COLO668 (cell line): ENCODE data around the gene MADD.

ENCODE experiments used
- DNase-seq: peaks from one replicate; lab custom pipeline; 2025; ENCODE audit not compliant: unreplicated experiment; lab: John Stamatoyannopoulos, UW

The MADD gene

DNA sequence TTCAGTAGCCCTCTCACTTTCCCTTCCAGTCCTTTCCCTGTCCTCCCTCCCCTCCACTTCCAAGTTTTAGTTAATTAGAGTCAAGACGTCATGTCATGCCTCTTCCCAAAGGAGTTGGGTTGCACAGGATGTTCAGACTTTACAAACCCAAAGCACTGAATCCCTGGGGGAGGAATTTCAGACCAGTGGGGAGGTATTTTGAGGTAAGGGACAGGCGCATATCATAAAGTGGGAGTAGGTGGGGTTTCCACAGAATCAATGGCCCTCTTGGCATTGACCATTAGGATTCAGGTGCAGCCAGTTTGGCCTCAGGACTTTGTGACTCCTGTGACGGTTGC lies 20.6 kb upstream of the MADD start:
- DNase-seq = no peak

DNA sequence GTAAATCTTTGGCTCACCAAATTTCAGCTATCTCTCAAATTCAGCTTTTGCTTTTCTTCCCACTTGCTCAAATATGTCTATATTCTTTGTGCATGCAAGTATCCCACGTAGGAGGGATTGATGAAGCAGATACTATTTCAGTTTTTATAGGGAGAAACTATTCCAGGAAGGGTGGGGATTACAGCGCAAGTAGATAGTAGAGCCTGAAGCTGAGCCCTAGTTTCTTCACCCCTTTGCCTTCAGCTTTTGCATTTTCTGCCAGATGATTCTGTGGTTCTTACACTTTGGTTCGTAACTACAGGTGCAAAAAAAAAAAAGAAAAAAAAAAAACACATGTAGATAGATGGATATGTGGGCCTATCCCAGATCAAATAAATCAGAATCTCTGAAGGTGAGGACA lies 18.2 kb upstream of the MADD start:
- DNase-seq = no peak

DNA sequence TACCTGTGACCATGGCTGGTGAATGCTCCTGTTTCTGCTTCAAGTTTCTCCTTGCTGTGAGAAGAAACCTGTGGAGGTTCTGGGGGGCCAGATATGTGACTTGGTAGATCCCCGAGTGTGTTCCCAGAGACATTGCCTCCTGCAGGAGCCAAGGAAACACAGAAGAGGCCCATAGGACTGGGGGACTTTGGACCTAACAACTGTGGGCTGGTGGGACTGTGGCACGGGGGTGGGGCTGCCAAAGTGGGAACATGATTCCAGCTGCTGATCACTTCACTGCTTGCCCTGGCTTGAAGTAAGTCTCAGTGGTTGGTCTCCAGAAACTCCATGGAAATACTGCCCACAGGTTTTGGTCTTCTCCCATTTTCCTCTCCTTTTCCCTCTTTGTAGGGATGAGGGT lies 16.3 kb upstream of the MADD start:
- DNase-seq = no peak

DNA sequence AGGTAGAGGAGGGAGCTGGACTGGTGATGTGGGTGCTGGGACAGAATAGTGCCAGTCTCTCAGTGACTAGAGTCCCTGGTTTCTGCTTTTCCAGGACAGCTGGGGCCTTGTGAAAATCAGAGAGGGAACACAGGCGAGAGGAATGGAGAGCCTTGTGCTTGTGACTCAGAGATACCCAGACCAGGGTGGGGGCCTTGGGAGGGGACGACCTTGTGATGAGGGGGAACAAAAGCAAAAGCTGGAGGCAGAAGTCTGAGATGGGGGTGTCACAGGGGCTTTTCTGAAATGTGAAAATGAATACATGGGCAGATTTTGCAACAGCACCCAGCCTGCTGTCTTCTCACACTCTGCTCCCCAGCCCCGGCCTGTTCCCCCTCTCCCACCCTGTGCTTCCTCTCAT lies 15.5 kb upstream of the MADD start:
- DNase-seq = no peak

DNA sequence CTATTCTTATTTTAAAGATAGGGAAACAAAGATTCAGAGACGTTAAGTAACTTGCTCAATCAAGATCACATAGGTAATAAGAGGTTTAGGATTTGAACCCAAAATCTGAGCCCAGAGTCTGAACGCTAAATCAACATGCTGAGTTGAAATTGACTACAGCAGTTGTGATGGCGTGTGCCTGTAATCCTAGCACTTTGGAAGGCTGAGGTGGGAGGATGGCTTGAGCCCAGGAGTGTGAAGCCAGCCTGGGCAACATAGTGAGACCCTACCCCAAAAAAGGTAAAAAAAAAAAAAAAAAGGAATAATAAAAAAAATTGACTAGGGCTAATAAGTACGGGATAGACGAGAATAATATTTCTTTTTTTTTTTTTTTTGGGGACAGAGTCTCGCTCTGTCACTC lies 13.6 kb upstream of the MADD start:
- no peak for DNase-seq

DNA sequence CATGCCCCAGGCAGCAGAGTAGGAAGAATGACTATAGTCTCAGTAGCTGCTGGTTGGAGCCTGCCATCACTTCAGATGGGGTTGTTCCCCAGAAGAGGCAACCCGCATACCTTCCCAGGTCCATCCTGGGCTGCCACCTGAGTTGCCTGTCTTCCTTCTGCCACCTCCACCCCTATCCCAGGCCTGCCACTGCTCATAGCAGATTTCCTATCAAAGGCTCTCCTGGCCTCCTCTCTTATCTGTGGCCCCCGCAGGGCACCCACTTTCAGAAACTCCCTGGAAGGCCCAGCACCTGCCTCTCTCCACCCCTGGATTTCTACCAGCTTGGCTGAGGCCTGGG lies 12.8 kb upstream of the MADD start:
- DNase-seq = no peak

DNA sequence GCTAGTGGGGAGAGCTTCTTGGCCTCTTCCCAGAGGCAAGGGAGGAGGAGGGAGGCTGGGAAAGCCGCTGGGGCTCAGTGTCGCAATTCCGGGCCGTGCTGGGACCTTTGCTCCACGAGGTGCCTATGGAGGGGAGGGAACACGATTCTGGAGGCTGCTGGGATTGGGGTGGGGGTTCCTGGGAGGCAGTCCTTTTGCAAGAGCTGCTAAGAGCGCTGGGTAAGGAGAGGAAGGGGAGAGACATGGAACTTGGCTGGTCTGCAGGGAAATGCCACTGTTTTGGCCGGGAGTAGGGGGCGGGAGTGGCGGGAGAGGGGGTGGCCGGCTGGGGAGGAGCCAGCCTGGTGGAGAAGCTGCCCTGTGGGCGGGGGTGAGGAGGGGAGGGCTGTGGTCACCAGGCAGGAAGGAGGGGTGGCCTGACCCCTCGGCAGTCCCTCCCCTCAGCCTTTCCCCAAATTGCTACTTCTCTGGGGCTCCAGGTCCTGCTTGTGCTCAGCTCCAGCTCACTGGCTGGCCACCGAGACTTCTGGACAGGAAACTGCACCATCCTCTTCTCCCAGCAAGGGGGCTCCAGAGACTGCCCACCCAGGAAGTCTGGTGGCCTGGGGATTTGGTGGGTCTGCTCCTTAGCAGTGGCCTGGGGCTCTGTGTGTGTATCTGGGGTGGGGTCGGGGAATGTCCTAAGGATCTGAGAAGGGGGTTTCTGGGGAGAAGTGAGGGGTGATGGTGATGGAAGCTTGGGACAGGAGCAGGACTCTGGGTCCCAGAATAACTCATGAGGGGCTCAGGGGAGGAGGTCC lies 12.2 kb upstream of the MADD start, which contains the start of gene NR1H3:
TSS of gene NR1H3 (plus strand) at position 480 of the 800 bp plus-strand sequence. CDS start 1,221 bp downstream, outside the sequence.
- DNase-seq = no peak

DNA sequence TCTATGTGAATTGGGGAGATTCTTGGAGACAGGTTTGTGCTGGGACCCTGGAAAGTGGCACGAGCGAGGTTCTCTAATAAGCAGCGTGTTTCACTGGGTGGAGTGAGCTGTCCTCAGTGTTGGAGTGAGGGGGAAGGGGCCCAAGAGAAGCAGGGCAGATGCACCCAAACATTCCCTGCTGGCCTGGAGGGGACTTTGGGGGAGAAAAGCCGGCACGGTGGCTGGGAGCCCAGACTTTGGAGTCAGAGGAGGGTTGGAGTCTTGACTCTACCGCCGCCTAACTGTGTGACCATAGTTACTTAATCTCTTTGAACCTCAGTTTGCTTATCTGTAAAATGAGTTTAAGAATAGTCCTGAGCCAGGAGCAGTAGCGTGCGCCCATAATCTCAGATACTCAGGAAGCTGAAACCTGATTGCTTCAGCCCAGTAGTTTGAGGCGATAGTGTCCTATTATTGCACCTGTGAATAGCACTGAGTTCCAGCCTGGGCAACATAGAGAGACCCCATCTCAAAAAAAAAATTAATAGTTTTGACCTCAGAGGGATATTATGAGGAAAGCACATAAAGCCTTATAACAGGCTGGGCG lies 11.5 kb upstream of the MADD start:
- no peak for DNase-seq

DNA sequence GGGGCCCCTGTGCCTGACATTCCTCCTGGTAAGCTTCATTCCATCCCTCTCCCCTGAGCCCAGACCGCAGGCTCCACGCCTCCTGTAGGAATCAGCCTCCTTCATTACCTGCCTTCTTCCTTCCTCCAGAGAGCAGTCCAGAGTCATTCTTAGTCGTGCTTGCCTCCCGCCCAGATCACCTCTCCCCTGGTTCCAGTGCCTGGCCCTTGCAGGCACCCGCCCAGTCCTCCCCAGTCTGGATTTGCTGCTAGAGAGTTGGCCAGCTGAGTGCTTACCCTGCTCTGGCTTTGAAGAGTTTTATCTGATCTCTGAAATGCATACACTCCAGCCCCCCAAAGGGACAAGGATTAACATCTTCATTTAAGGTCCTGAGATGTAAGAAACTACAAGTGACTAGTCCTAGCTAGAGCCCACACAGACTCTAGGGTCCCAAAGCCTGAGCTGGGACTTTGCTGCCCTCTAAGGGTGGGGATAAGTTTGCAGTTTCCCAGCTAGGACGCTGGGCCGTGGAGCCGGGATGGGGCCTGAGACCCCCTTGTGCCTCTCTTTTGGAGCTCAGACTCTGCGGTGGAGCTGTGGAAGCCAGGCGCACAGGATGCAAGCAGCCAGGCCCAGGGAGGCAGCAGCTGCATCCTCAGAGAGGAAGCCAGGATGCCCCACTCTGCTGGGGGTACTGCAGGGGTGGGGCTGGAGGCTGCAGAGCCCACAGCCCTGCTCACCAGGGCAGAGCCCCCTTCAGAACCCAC lies 10.5 kb upstream of the MADD start:
- peak; percentile 24 for DNase-seq

DNA sequence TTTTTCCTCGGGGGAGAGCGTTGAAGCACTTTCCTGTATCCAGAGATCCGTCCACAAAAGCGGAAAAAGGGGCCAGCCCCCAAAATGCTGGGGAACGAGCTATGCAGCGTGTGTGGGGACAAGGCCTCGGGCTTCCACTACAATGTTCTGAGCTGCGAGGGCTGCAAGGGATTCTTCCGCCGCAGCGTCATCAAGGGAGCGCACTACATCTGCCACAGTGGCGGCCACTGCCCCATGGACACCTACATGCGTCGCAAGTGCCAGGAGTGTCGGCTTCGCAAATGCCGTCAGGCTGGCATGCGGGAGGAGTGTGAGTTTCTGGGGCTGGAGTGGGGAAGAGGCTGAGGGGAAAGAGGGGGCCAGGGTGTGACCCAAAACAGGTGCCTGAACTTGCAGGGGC lies 9.6 kb upstream of the MADD start:
- DNase-seq = no peak

DNA sequence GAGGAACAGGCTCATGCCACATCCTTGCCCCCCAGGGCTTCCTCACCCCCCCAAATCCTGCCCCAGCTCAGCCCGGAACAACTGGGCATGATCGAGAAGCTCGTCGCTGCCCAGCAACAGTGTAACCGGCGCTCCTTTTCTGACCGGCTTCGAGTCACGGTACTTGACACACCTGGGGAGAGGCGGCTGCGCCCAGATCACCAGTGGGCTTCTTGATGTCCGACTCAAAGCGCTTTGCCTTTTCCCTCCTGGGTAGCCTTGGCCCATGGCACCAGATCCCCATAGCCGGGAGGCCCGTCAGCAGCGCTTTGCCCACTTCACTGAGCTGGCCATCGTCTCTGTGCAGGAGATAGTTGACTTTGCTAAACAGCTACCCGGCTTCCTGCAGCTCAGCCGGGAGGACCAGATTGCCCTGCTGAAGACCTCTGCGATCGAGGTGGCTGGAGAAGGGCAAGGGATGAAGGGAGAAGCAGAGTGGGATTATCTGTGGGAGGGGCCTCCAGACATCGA lies 8.6 kb upstream of the MADD start:
- no peak for DNase-seq

DNA sequence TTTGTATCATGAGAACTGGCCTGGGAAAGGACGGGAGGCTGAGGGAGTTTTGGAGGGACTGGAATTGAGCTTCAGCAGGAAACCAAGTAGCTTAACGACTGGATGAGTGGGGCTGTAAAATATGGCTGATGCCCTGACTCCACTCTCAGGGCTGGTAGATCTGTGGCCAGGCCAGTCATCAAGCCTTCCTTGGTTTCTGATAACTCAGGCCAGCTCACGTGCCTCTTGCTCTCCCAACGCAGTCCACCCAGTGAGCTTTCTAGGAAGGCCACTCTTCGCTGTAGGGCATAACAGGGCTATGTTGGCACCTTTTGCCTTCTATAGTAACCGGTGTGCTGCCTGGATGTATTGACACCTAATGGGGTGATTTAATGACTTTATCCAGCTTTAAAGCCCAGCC lies 5.8 kb upstream of the MADD start:
- DNase-seq = no peak

DNA sequence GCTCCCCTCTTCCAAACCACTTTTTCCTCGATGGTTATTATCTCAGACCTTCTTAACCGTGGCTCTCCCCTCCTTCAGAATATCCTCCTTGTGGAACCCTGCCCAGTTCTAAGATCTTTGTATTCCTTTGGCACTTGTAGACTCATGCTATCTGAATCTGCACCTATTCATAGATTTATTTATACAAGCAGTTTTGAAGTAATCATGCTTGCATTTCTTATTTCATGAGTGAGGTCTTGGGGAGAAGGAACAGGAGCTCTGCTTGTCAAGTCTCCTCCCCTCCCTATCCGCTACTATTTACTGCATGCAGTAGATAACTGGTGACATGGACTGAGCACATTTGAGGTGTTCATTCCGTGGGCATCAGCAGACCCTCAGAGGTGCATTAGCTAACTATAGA lies 5.4 kb upstream of the MADD start:
- DNase-seq = no peak

DNA sequence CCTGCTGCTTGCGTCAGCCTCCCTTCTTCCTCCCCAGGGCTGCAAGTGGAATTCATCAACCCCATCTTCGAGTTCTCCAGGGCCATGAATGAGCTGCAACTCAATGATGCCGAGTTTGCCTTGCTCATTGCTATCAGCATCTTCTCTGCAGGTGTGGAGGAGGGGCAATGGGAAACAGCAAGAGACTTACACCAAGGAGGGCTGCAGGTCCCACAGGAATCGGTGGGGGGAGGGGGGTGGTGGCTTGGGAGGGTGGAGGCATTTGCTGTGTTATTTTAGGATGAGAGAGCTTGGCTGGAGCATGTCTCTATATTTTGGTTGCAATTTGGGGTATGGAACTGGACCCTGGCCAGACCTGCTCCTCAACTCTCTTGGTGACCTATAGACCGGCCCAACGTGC lies 2.1 kb upstream of the MADD start:
- DNase-seq = no peak

DNA sequence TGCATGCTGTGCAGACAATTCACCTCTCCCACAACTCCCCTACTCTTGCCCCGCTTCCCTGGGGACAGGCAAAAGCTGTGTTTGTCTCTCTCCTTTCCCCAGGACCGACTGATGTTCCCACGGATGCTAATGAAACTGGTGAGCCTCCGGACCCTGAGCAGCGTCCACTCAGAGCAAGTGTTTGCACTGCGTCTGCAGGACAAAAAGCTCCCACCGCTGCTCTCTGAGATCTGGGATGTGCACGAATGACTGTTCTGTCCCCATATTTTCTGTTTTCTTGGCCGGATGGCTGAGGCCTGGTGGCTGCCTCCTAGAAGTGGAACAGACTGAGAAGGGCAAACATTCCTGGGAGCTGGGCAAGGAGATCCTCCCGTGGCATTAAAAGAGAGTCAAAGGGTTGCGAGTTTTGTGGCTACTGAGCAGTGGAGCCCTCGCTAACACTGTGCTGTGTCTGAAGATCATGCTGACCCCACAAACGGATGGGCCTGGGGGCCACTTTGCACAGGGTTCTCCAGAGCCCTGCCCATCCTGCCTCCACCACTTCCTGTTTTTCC lies 1.4 kb upstream of the MADD start:
- DNase-seq = no peak

DNA sequence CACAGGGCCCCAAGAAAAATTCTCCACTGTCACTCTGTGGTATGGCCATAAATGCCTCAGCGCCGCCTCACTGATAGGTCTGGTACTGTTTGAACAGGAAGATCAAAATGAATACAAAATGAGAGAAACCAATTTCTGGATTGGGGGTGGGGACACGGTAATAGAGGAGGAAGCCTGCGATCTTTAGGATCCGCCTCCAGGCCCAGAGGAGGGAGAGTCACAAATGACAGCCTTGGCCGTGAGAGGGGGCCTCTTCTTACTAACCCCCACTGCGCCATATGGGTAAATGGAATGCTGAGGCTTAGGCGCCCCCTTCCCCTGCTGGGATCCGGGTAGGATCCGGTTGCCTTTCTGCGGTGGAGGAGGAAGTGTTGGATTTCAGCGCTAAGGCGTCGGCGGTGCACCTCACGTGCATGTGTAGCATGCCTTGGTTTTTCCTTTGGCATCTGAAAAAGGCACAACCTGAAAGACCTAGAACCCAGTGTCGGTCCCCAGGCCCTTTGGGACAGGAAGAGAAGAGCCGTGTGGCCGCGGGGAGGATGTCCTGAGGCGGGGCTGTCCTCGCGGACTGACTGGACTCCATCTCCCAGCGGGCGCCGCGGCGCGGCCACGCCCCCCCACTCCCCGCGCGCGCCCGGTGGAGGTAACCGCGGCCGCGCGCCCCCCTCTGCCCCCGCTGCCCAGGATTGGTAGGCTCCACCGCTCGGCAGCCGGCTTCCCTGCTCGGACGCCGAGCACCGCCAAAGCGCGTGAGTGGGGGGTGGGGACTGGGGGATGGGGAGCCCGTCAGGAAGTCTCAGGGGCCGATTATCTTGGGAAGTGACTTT lies 718 bp upstream of the MADD start:
- DNase-seq = peak; percentile 98

DNA sequence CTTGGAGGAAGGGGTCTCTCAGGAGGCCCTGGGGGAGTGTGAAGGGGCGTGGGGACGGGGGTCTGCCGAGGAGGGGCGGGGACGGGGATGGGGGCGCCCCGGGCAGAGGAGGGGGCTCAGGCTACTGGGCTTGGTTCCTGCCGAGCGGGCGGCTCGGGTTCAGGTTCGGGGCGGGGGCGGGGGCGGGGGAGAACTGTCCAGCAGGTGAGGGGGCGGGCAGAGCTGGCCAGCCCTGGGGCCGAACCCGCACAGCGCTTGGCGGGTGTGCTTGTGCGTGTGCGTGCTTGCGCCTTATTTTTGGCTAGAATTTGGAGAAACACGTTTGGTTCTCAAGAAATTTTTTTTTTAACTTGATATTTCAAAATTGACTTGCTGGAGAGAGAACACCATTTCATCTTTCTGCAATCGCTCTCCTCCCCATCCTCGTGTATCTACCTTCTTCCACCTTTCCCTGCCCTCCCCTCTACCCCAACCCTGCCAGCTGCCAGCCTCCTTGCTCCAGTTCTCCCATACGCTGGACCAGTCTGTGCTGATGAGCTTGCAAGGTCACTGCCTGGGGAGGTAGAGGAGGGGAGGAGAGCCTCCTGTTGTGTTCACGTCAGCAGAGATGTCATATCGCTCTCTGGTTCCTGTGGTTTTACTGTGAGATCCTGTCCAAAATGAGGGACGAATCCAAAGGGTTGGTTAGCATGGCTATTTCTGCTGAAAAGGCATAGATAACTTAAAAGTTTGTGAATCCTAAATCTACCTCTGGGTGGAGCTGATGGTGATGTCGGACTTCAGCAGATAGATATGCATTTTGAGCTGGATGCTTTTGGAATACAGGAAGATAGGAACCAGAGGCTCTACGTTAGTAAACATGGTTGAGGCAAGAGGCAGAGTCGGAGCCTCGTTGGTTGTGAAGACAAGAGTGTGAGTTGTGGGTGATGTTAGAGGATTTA lies 668 bp downstream of the MADD start:
- peak; percentile 46 for DNase-seq

DNA sequence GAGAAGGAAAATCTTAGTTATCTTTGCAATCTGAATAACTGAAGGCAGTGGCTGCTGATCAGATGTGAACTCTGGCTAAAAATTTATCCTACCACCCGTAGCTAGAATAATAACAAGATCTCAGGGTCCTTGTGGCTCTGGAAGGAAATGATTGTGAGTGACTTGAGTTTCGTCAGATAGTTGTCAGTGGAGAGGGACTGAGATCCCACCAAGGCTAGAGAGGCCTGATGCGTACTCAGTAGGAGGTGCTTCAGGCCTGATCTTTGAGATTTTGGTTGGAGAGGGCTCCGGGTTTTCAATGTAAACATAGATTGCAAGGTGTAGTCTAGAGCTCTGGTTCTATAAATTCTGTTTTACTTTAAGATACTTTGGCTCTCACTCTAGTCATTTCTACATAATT lies 1.4 kb downstream of the MADD start:
- no peak for DNase-seq

DNA sequence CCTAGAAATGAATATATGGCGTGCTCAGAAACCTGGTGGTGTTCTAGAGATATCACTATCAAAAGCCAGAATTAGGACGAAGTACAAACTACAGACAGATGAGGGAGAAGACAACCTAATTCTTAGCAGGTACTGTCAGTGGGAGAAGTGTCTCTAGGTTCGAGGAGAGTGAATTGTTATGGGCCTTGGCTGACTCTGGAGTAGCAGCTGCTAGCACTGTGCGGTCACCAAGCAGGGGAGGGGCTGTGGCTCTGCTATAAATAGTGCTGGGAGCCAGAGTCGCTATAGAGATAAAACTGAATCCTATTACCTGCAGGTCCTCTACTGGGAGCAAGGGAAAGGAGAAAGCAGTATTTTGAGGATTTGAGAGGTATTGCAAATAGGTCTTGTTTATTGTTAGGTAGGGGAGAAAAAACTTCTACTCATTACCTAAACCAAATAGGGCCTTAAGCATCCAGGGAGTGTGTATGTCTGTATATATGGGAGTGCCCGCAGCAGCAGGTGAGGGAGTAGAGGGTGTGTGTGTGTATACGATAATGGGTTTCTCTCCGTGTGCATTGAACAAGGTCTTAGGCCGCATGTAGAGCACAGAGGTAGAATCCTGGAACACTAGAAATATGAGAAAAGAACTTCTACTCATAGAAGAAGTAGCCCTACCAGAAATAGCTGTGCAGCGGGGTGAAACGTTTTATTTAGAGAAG lies 2.2 kb downstream of the MADD start:
- peak; percentile 71 for DNase-seq
